ENCODE measurements around the gene LRRC8B. TPM values are rescaled to one million over a fixed set of nuclear protein-coding genes. Genes with fewer than 3 reads are reported as not detected.

The LRRC8B gene
- total and polyA plus RNA-seq, 7 experiments from 2014 or later: 8.8 to 23.0 (median 16.7) TPM

GRCh38 chr1:89620664-89621063, 96.0 kb downstream of the LRRC8B start:
- no peaks in the 10 kb centered on the region for H3K27me3 ChIP-seq (ENCODE audit: control insufficient read depth in 2 of 2, insufficient read depth in 2 of 2, low read length in 2 of 2)
- ChIA-PET CTCF (interaction anchor here (0.6 to 5.3 kb wide), 7 partner anchors 11 to 368 kb away, joined by 5 to 26 read pairs (median 8); partner anchors contain the start of gene LRRC8C), POLR2A (interaction anchor here (0.6 to 26.8 kb wide), 5 partner anchors 9 to 110 kb away, joined by 3 to 834 read pairs (median 4); partner anchors contain the start of gene LRRC8C)
- intact Hi-C loops (cut with micrococcal nuclease): loop anchor here (1.0 kb wide), 3 partner anchors 8 to 11 kb away; no protein-coding TSS in a partner anchor
- Mint-ChIP-seq H3K27me3 (no peaks in the 10 kb centered on the region), H3K4me1 (peaks cover 21 to 79% (median 58%) of the 10 kb centered on the region in 7 donors), H3K36me3 (peaks cover 9 to 59% (median 47%) of the 10 kb centered on the region in 5 donors), H3K27ac (peak overlapping the region; percentile 25 to 90 (median 71)), H3K4me3 (peak overlapping the region in 8 of 10 donors; percentile 40 to 69 (median 49)), H3K9me3 (peaks cover 4 to 13% (median 8%) of the 10 kb centered on the region in 11 donors)
- DNase-seq (no peak), ATAC-seq (no peak)
- H3K9me3 ChIP-seq (ENCODE audit: control insufficient read depth in 2 of 3, low read length in 3 of 3): peaks cover 0 to 9% (median 0%) of the 10 kb centered on the region in 3 experiments
- no peak overlapping the region for H3K27ac ChIP-seq (ENCODE audit: low read depth, low read length)
- H3K4me1 ChIP-seq (ENCODE audit: control insufficient read depth in 2 of 2, insufficient read depth in 2 of 2, low read length in 2 of 2): peaks cover 9 to 16% of the 10 kb centered on the region in 2 donors
- no peaks in the 10 kb centered on the region for H3K36me3 ChIP-seq (ENCODE audit: control insufficient read depth in 2 of 3, insufficient read depth in 3 of 3, low read length in 3 of 3)
- H3K4me3 ChIP-seq (ENCODE audit: low read length): no peak overlapping the region

- Mint-ChIP-seq H3K27ac (peak overlapping the region in 8 of 9 donors; percentile 35 to 98 (median 78)), H3K9me3 (peaks cover 0 to 7% (median 5%) of the 10 kb centered on the region in 11 donors), H3K36me3 (peaks cover 9 to 50% (median 28%) of the 10 kb centered on the region in 5 donors), H3K4me1 (peaks cover 15 to 78% (median 61%) of the 10 kb centered on the region in 7 donors), H3K4me3 (peak overlapping the region in 3 of 10 donors; percentile 16 to 54 (median 31)), H3K27me3 (no peaks in the 10 kb centered on the region)
- no peaks in the 10 kb centered on the region for H3K27me3 ChIP-seq (ENCODE audit: control insufficient read depth in 2 of 2, insufficient read depth in 2 of 2, low read length in 2 of 2)
- ATAC-seq: peak; percentile 71
- CTCF ChIA-PET: interaction anchor here (0.5 to 6.5 kb wide), 22 partner anchors 8 to 366 kb away, joined by 3 to 86 read pairs (median 4); partner anchors contain the start of gene LRRC8B
- H3K9me3 ChIP-seq (ENCODE audit: control insufficient read depth in 2 of 3, low read length in 3 of 3): peaks cover 0 to 2% (median 0%) of the 10 kb centered on the region in 3 experiments
- no peak overlapping the region for H3K27ac ChIP-seq (ENCODE audit: low read depth, low read length)
- peaks cover 9 to 22% of the 10 kb centered on the region in 2 donors for H3K4me1 ChIP-seq (ENCODE audit: control insufficient read depth in 2 of 2, insufficient read depth in 2 of 2, low read length in 2 of 2)
- intact Hi-C loops (cut with micrococcal nuclease): loop anchor here in 1 of 2 donors (1.0 kb wide), 5 partner anchors 9 to 140 kb away; no protein-coding TSS in a partner anchor
- peak in 5 of 9 donors; percentile 29 to 58 (median 39) for DNase-seq
- H3K4me3 ChIP-seq (ENCODE audit: low read length): no peak overlapping the region
- H3K36me3 ChIP-seq (ENCODE audit: control insufficient read depth in 2 of 3, insufficient read depth in 3 of 3, low read length in 3 of 3): no peaks in the 10 kb centered on the region
- POLR2A ChIA-PET: interaction anchor here (0.9 to 26.8 kb wide), 8 partner anchors 9 to 632 kb away, joined by 4 to 834 read pairs (median 6); partner anchors contain the start of genes LRRC8B and LRRC8C
These were observed 98.3 kb downstream of the LRRC8B start for GRCh38 chr1:89622895-89623294.

- CTCF ChIA-PET: interaction anchor here (1.2 to 6.5 kb wide), 8 partner anchors 15 to 140 kb away, joined by 3 to 86 read pairs (median 20); no protein-coding TSS in a partner anchor
These were observed 99.7 kb downstream of the LRRC8B start for GRCh38 chr1:89624314-89624713.

GRCh38 chr1:89624715-89625323, 100.2 kb downstream of the LRRC8B start:
- peaks cover 26 to 84% (median 70%) of the 10 kb centered on the region in 7 donors for H3K4me1 Mint-ChIP-seq
- Histone ChIP-seq H3K4me1 (ENCODE audit: control insufficient read depth in 2 of 2, insufficient read depth in 2 of 2, low read length in 2 of 2) (peaks cover 18 to 38% of the 10 kb centered on the region in 2 donors), H3K27me3 (ENCODE audit: control insufficient read depth in 2 of 2, insufficient read depth in 2 of 2, low read length in 2 of 2) (no peaks in the 10 kb centered on the region), H3K36me3 (ENCODE audit: control insufficient read depth in 2 of 3, insufficient read depth in 3 of 3, low read length in 3 of 3) (no peaks in the 10 kb centered on the region), H3K9me3 (ENCODE audit: control insufficient read depth in 2 of 3, low read length in 3 of 3) (no peaks in the 10 kb centered on the region), H3K27ac (ENCODE audit: low read depth, low read length) (no peak overlapping the region), H3K4me3 (ENCODE audit: low read length) (no peak overlapping the region)
- H3K4me3 Mint-ChIP-seq: no peak overlapping the region
- peaks cover 0 to 1% (median 0%) of the 10 kb centered on the region in 11 donors for H3K9me3 Mint-ChIP-seq
- H3K27ac Mint-ChIP-seq: peak overlapping the region in 4 of 9 donors; percentile 10 to 98 (median 58)
- intact Hi-C loops (cut with micrococcal nuclease): no loop called here
- DNase-seq (no peak), ATAC-seq (no peak)
- H3K27me3 Mint-ChIP-seq: no peaks in the 10 kb centered on the region
- H3K36me3 Mint-ChIP-seq: peaks cover 4 to 48% (median 17%) of the 10 kb centered on the region in 5 donors
- ChIA-PET POLR2A (interaction anchor here (0.6 to 26.8 kb wide), 7 partner anchors 7 to 1402 kb away, joined by 3 to 834 read pairs (median 3); partner anchors contain the start of genes LRRC8B and LRRC8C), CTCF (interaction anchor here (1.2 to 6.5 kb wide), 7 partner anchors 15 to 141 kb away, joined by 3 to 86 read pairs (median 21); no protein-coding TSS in a partner anchor)

More at GRCh38 chr1:89624314-89624713, 99.7 kb downstream of the LRRC8B start:
- H3K27me3 ChIP-seq (ENCODE audit: control insufficient read depth in 2 of 2, insufficient read depth in 2 of 2, low read length in 2 of 2): no peaks in the 10 kb centered on the region
- DNase-seq (no peak), ATAC-seq (no peak)
- POLR2A ChIA-PET: interaction anchor here (0.6 to 26.8 kb wide), 7 partner anchors 8 to 138 kb away, joined by 3 to 834 read pairs (median 3); partner anchors contain the start of gene LRRC8C
- H3K27ac Mint-ChIP-seq: peak overlapping the region in 2 of 9 donors; percentile 62 to 98
- peaks cover 4 to 48% (median 17%) of the 10 kb centered on the region in 5 donors for H3K36me3 Mint-ChIP-seq
- no peaks in the 10 kb centered on the region for H3K36me3 ChIP-seq (ENCODE audit: control insufficient read depth in 2 of 3, insufficient read depth in 3 of 3, low read length in 3 of 3)
- H3K27ac ChIP-seq (ENCODE audit: low read depth, low read length): no peak overlapping the region
- H3K4me1 ChIP-seq (ENCODE audit: control insufficient read depth in 2 of 2, insufficient read depth in 2 of 2, low read length in 2 of 2): peaks cover 17 to 34% of the 10 kb centered on the region in 2 donors
- no peaks in the 10 kb centered on the region for H3K27me3 Mint-ChIP-seq
- peaks cover 24 to 82% (median 65%) of the 10 kb centered on the region in 7 donors for H3K4me1 Mint-ChIP-seq
- H3K4me3 ChIP-seq (ENCODE audit: low read length): no peak overlapping the region
- no peaks in the 10 kb centered on the region for H3K9me3 ChIP-seq (ENCODE audit: control insufficient read depth in 2 of 3, low read length in 3 of 3)
- no peak overlapping the region for H3K4me3 Mint-ChIP-seq
- intact Hi-C loops (cut with micrococcal nuclease): no loop called here
- peaks cover 0 to 1% (median 0%) of the 10 kb centered on the region in 11 donors for H3K9me3 Mint-ChIP-seq

GRCh38 chr1:89627596-89627962, 103.0 kb downstream of the LRRC8B start:
- Histone ChIP-seq H3K9me3 (ENCODE audit: control insufficient read depth in 2 of 3, low read length in 3 of 3) (no peaks in the 10 kb centered on the region), H3K36me3 (ENCODE audit: control insufficient read depth in 2 of 3, insufficient read depth in 3 of 3, low read length in 3 of 3) (no peaks in the 10 kb centered on the region), H3K4me3 (ENCODE audit: low read length) (no peak overlapping the region), H3K27me3 (ENCODE audit: control insufficient read depth in 2 of 2, insufficient read depth in 2 of 2, low read length in 2 of 2) (no peaks in the 10 kb centered on the region), H3K27ac (ENCODE audit: low read depth, low read length) (peak overlapping the region; percentile 38), H3K4me1 (ENCODE audit: control insufficient read depth in 2 of 2, insufficient read depth in 2 of 2, low read length in 2 of 2) (peaks cover 36 to 52% of the 10 kb centered on the region in 2 donors)
- ChIA-PET CTCF (interaction anchor here (0.7 to 11.4 kb wide), 9 partner anchors 11 to 142 kb away, joined by 3 to 122 read pairs (median 4); no protein-coding TSS in a partner anchor), POLR2A (interaction anchor here (0.6 to 26.8 kb wide), 8 partner anchors 10 to 144 kb away, joined by 3 to 834 read pairs (median 4); no protein-coding TSS in a partner anchor)
- DNase-seq (no peak), ATAC-seq (no peak)
- Mint-ChIP-seq H3K4me1 (peaks cover 38 to 91% (median 77%) of the 10 kb centered on the region in 7 donors), H3K27ac (peak overlapping the region in 7 of 9 donors; percentile 37 to 99 (median 82)), H3K27me3 (no peaks in the 10 kb centered on the region), H3K4me3 (peak overlapping the region in 4 of 10 donors; percentile 14 to 99 (median 20)), H3K36me3 (peaks cover 0 to 32% (median 7%) of the 10 kb centered on the region in 5 donors), H3K9me3 (peaks cover 0 to 1% (median 0%) of the 10 kb centered on the region in 11 donors)
- intact Hi-C loops (cut with micrococcal nuclease): no loop called here

GRCh38 chr1:89629146-89629545, 104.5 kb downstream of the LRRC8B start:
- no peak for DNase-seq
- H3K4me3 ChIP-seq (ENCODE audit: low read length): no peak overlapping the region
- no peaks in the 10 kb centered on the region for H3K27me3 ChIP-seq (ENCODE audit: control insufficient read depth in 2 of 2, insufficient read depth in 2 of 2, low read length in 2 of 2)
- H3K36me3 ChIP-seq (ENCODE audit: control insufficient read depth in 2 of 3, insufficient read depth in 3 of 3, low read length in 3 of 3): peaks cover 0 to 11% (median 0%) of the 10 kb centered on the region in 3 experiments
- intact Hi-C loops (cut with micrococcal nuclease): no loop called here
- no peaks in the 10 kb centered on the region for H3K9me3 ChIP-seq (ENCODE audit: control insufficient read depth in 2 of 3, low read length in 3 of 3)
- Mint-ChIP-seq H3K27ac (peak overlapping the region; percentile 25 to 99 (median 82)), H3K27me3 (no peaks in the 10 kb centered on the region), H3K4me3 (peak overlapping the region in 8 of 10 donors; percentile 37 to 99 (median 66)), H3K9me3 (peaks cover 0 to 3% (median 0%) of the 10 kb centered on the region in 11 donors), H3K36me3 (peaks cover 0 to 31% (median 7%) of the 10 kb centered on the region in 5 donors), H3K4me1 (peaks cover 38 to 80% (median 70%) of the 10 kb centered on the region in 7 donors)
- peaks cover 36 to 52% of the 10 kb centered on the region in 2 donors for H3K4me1 ChIP-seq (ENCODE audit: control insufficient read depth in 2 of 2, insufficient read depth in 2 of 2, low read length in 2 of 2)
- ChIA-PET CTCF (interaction anchor here (0.7 to 11.4 kb wide), 8 partner anchors 10 to 134 kb away, joined by 3 to 122 read pairs (median 16); no protein-coding TSS in a partner anchor), POLR2A (interaction anchor here (1.8 to 26.8 kb wide), 5 partner anchors 11 to 135 kb away, joined by 5 to 834 read pairs (median 101); no protein-coding TSS in a partner anchor)
- no peak for ATAC-seq
- H3K27ac ChIP-seq (ENCODE audit: low read depth, low read length): peak overlapping the region; percentile 46

All from naive thymus-derived CD4-positive, alpha-beta T cell (primary cell).